ENCODE measurements around the gene WBP4.
"Not testable (repeated sequence)": the region's sequence is repeated elsewhere in the genome, so short reads cannot be mapped to it uniquely, and the experiment has no call there.

WBP4 gene

GRCh38 chr13:41061075-41061913 is at the start of gene WBP4:
Gene WBP4 (plus strand): TSS chr13:41061509. CDS start chr13:41061674, 165 bp downstream.
- DNase-seq = peak; percentile 90

- DNase-seq = no peak
Observed at GRCh38 chr13:41012536-41012935, 48.8 kb upstream of the WBP4 start.

GRCh38 chr13:41013835-41014234 is 47.5 kb upstream of the WBP4 start:
- no peak for DNase-seq

GRCh38 chr13:41015920-41016319 is 45.4 kb upstream of the WBP4 start:
- no peak for DNase-seq

- no peak for DNase-seq
Observed at GRCh38 chr13:41017159-41017558, 44.1 kb upstream of the WBP4 start.

- no peak for DNase-seq
Observed at GRCh38 chr13:41017817-41018601, 43.3 kb upstream of the WBP4 start.

GRCh38 chr13:41018602-41018948 is 42.7 kb upstream of the WBP4 start:
- DNase-seq = no peak

GRCh38 chr13:41019011-41019487 is 42.3 kb upstream of the WBP4 start, which contains the start of gene ELF1:
Gene ELF1 (minus strand): TSS chr13:41019316. CDS start chr13:40982054, 37,262 bp downstream.
- DNase-seq = peak; percentile 93

GRCh38 chr13:41019578-41020347 is 41.5 kb upstream of the WBP4 start:
- no peak for DNase-seq

- DNase-seq = no peak
Observed at GRCh38 chr13:41025518-41025917, 35.8 kb upstream of the WBP4 start.

GRCh38 chr13:41026788-41027187 is 34.5 kb upstream of the WBP4 start:
- no peak for DNase-seq

- DNase-seq = no peak
Observed at GRCh38 chr13:41028051-41028450, 33.3 kb upstream of the WBP4 start.

GRCh38 chr13:41029629-41030028 is 31.7 kb upstream of the WBP4 start:
- no peak for DNase-seq

- no peak for DNase-seq
Observed at GRCh38 chr13:41032691-41033376, 28.5 kb upstream of the WBP4 start.

GRCh38 chr13:41034382-41034781 is 26.9 kb upstream of the WBP4 start:
- no peak for DNase-seq

- DNase-seq = no peak
Observed at GRCh38 chr13:41034881-41035280, 26.4 kb upstream of the WBP4 start.

GRCh38 chr13:41036557-41036956 is 24.8 kb upstream of the WBP4 start:
- DNase-seq = not testable (repeated sequence)

- no peak for DNase-seq
Observed at GRCh38 chr13:41039746-41040145, 21.6 kb upstream of the WBP4 start.

GRCh38 chr13:41040584-41041334 is 20.6 kb upstream of the WBP4 start:
- DNase-seq = no peak

GRCh38 chr13:41042419-41042818 is 18.9 kb upstream of the WBP4 start:
- not testable (repeated sequence) for DNase-seq

- no peak for DNase-seq
Observed at GRCh38 chr13:41048640-41049039, 12.7 kb upstream of the WBP4 start.

All from MV-4-11 (cell line).